ENCODE data around the gene FER1L5.

The FER1L5 gene

GRCh38 chr2:96751800-96752199 is 109.2 kb downstream of the FER1L5 start:
- no peak for DNase-seq (ENCODE audit: low spot score)

GRCh38 chr2:96753661-96754282 is 111.2 kb downstream of the FER1L5 start:
- no peak for DNase-seq (ENCODE audit: low spot score)

GRCh38 chr2:96754317-96754716 is 111.8 kb downstream of the FER1L5 start:
- no peak for DNase-seq (ENCODE audit: low spot score)
